HL-60 (cell line): ENCODE measurements around the gene PTPRB.

Experiments
- DNase-seq, 2 experiments: peaks; one replicate each; pipeline ENCODE4 v3.0.0-alpha.2; 2010 to 2020; ENCODE audit warnings: low read depth in 1 of 2, low spot score in 1 of 2
- H3K27ac ChIP-seq: fragments of 250-450 bp; sonication (Bioruptor Pico); replicated peaks from 2 replicates; pipeline ENCODE4 v1.5.1; 2020; ENCODE audit warnings: mild to moderate bottlenecking, moderate library complexity
- H3K27me3 ChIP-seq: fragments of 250-450 bp; sonication (Bioruptor Pico); 2 replicates; pipeline ENCODE4 v1.5.1; 2021; ENCODE audit warnings: mild to moderate bottlenecking, moderate library complexity; ENCODE audit not compliant: insufficient read depth, poor library complexity, severe bottlenecking
- H3K4me3 ChIP-seq: replicated peaks from 2 replicates; pipeline ENCODE4 v1.5.1; 2011; ENCODE audit warnings: mild to moderate bottlenecking, control low read depth, low read length; ENCODE audit not compliant: insufficient read depth
- GABPA ChIP-seq: IDR thresholded peaks from 2 replicates; pipeline ENCODE4 v1.6.1; 2012; ENCODE audit warnings: low read depth
- POLR2AphosphoS5 ChIP-seq: IDR thresholded peaks from 2 replicates; pipeline ENCODE4 v1.6.1; 2012; ENCODE audit warnings: low read depth
- SPI1 ChIP-seq: IDR thresholded peaks from 2 replicates; pipeline ENCODE4 v1.6.1; 2012; ENCODE audit warnings: low read depth, mild to moderate bottlenecking, borderline replicate concordance
- TF ChIP-seq, protein P1 (sequence below): IDR thresholded peaks from one replicate; pipeline ENCODE4 v1.5.1; 2011; ENCODE audit warnings: low read length, control low read depth, inconsistent platforms; ENCODE audit not compliant: insufficient read depth
- TF ChIP-seq, protein P2 (sequence below): IDR thresholded peaks from 2 replicates; pipeline ENCODE4 v1.6.1; 2012; ENCODE audit warnings: low read depth; ENCODE audit not compliant: insufficient replicate concordance

Gene PTPRB

DNA sequence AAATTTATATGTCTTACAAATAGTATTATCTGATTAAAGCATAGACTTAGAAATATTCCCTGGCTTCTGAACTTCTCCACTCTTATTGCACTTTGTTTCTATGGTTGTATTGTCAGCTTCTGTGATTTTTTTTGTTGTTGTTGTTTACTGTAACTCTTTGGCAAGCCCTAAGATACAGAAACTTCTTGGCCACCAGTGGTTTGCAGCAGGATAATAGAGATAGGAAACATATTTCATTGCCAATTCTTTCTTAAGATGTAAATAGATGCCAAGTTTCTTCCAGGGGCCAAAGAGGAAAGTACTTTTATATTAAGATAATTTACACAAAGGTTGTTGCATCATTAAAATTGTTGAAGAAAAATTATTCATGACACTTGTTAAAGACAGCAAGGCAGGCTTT, 123.8 kb downstream of the PTPRB start:
- no peak overlapping the region for H3K4me3 ChIP-seq
- DNase-seq: no peak
- H3K27me3 ChIP-seq: no peaks in the 10 kb centered on the region
- H3K27ac ChIP-seq: no peak overlapping the region
- TF ChIP-seq SPI1 (no peak), GABPA (no peak), POLR2AphosphoS5 (no peak)
- TF ChIP-seq, protein P1, sequence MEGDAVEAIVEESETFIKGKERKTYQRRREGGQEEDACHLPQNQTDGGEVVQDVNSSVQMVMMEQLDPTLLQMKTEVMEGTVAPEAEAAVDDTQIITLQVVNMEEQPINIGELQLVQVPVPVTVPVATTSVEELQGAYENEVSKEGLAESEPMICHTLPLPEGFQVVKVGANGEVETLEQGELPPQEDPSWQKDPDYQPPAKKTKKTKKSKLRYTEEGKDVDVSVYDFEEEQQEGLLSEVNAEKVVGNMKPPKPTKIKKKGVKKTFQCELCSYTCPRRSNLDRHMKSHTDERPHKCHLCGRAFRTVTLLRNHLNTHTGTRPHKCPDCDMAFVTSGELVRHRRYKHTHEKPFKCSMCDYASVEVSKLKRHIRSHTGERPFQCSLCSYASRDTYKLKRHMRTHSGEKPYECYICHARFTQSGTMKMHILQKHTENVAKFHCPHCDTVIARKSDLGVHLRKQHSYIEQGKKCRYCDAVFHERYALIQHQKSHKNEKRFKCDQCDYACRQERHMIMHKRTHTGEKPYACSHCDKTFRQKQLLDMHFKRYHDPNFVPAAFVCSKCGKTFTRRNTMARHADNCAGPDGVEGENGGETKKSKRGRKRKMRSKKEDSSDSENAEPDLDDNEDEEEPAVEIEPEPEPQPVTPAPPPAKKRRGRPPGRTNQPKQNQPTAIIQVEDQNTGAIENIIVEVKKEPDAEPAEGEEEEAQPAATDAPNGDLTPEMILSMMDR: no peak
- TF ChIP-seq, protein P2, sequence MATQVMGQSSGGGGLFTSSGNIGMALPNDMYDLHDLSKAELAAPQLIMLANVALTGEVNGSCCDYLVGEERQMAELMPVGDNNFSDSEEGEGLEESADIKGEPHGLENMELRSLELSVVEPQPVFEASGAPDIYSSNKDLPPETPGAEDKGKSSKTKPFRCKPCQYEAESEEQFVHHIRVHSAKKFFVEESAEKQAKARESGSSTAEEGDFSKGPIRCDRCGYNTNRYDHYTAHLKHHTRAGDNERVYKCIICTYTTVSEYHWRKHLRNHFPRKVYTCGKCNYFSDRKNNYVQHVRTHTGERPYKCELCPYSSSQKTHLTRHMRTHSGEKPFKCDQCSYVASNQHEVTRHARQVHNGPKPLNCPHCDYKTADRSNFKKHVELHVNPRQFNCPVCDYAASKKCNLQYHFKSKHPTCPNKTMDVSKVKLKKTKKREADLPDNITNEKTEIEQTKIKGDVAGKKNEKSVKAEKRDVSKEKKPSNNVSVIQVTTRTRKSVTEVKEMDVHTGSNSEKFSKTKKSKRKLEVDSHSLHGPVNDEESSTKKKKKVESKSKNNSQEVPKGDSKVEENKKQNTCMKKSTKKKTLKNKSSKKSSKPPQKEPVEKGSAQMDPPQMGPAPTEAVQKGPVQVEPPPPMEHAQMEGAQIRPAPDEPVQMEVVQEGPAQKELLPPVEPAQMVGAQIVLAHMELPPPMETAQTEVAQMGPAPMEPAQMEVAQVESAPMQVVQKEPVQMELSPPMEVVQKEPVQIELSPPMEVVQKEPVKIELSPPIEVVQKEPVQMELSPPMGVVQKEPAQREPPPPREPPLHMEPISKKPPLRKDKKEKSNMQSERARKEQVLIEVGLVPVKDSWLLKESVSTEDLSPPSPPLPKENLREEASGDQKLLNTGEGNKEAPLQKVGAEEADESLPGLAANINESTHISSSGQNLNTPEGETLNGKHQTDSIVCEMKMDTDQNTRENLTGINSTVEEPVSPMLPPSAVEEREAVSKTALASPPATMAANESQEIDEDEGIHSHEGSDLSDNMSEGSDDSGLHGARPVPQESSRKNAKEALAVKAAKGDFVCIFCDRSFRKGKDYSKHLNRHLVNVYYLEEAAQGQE: no peak

DNA sequence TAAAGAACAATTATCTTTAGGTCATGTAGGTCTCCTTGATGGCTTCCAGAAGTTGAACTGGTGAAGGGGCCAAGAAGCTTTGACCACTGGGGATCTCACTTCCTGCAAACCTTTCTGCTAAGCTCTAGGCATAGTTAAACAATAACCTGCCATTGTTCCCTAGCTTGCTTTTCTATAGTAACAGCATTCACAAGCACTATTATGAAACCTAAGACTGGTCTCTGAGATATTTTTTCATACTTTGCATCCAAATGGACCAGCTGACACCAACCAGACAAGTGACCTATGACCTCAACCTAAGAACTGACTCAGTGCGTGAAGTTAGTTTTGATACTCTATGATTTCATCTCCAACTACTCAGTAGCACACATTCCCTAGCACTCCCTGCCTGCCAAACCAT, 129.1 kb downstream of the PTPRB start:
- Histone ChIP-seq H3K27ac (no peak overlapping the region), H3K4me3 (no peak overlapping the region), H3K27me3 (no peaks in the 10 kb centered on the region)
- TF ChIP-seq, protein P2: no peak
- no peak for TF ChIP-seq GABPA
- TF ChIP-seq, protein P1: no peak
- no peak for TF ChIP-seq SPI1
- TF ChIP-seq POLR2AphosphoS5: no peak
- no peak for DNase-seq

DNA sequence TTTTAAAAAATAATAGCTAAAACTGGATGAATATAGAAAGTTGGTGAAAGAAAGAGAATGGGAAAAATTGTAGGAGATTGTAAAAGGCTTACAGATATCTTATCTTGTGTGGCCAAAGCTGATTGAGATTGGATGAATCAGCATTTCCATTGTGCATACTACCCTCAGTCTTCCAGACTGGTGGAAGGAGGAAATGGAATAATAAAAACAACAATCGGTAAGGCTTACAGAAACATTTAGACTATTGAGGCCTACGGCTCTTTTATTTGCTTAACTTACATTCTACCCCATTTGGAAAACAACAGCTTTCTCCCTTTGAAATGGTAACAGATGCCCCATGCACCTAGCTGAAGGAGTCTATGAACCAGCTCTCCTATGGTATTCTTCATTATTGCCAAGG, 129.8 kb downstream of the PTPRB start:
- H3K27me3 ChIP-seq: no peaks in the 10 kb centered on the region
- no peak overlapping the region for H3K4me3 ChIP-seq
- no peak overlapping the region for H3K27ac ChIP-seq
- no peak for DNase-seq
- TF ChIP-seq POLR2AphosphoS5: no peak
- TF ChIP-seq, protein P2: no peak
- TF ChIP-seq, protein P1: no peak
- TF ChIP-seq SPI1: no peak
- TF ChIP-seq GABPA: no peak
